ENCODE measurements around the gene G6PC1.

Gene G6PC1

DNA sequence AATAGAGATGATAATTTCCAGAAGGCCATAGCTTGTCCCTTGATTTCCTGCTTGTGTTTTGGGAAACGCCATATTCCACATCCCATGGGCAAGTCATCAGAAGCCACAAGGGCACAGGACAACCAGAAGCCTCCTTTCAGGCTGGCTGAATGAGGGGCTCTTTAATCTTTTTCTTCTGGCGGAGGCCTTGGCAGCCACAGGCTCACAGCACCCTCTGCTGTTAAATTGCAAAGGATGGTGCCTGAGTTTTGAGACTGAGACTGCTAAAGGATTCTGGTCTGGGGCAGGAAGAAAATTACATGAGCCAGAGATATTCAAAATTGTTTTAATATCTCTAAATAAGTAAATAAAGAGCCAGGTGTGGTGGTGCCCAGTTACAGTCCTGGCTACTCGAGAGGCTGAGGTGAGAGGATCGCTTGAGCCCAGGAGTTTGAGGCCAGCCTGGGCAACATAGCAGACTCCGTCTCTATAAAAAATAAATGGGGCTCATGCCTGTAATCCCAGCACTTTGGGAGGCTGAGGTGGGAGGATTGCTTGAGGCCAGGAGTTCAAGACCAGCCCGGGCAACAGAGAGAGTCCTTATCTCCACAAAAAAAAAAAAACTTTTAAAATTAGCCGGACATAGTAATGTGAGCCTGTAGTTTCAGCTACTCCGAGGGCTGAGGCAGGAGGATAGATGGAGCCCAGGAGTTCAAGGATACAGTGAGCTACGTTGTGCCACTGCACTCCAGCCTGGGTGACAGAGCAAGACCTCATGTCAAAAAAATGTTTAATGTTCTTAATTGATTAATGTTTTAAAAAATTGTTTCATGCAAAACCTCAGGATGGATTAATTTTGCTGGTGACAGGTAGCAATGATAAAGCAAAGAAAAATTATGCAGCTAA, 37.4 kb downstream of the G6PC1 start:
- H3K4me3 ChIP-seq (replicated peaks; ENCODE audit: low read depth, low read length): no peak overlapping the region
- peak; percentile 83 for TF ChIP-seq CTCF (IDR thresholded peaks at IDR 0.05; ENCODE audit: low read length, missing control alignments)
- DNase-seq (ENCODE audit: low read depth): peak; percentile 80

- peak; percentile 38 for DNase-seq (ENCODE audit: low read depth)
Observed at GRCh38 chr17:42944211-42944610, 43.6 kb downstream of the G6PC1 start.

GRCh38 chr17:42946812-42947211, 46.2 kb downstream of the G6PC1 start:
- H3K4me3 ChIP-seq (replicated peaks; ENCODE audit: low read depth, low read length): no peak overlapping the region
- no peak for TF ChIP-seq CTCF (IDR thresholded peaks at IDR 0.05; ENCODE audit: low read length, missing control alignments)
- DNase-seq (ENCODE audit: low read depth): no peak

More at GRCh38 chr17:42944211-42944610, 43.6 kb downstream of the G6PC1 start:
- no peak for TF ChIP-seq CTCF (IDR thresholded peaks at IDR 0.05; ENCODE audit: low read length, missing control alignments)
- no peak overlapping the region for H3K4me3 ChIP-seq (replicated peaks; ENCODE audit: low read depth, low read length)

DNA sequence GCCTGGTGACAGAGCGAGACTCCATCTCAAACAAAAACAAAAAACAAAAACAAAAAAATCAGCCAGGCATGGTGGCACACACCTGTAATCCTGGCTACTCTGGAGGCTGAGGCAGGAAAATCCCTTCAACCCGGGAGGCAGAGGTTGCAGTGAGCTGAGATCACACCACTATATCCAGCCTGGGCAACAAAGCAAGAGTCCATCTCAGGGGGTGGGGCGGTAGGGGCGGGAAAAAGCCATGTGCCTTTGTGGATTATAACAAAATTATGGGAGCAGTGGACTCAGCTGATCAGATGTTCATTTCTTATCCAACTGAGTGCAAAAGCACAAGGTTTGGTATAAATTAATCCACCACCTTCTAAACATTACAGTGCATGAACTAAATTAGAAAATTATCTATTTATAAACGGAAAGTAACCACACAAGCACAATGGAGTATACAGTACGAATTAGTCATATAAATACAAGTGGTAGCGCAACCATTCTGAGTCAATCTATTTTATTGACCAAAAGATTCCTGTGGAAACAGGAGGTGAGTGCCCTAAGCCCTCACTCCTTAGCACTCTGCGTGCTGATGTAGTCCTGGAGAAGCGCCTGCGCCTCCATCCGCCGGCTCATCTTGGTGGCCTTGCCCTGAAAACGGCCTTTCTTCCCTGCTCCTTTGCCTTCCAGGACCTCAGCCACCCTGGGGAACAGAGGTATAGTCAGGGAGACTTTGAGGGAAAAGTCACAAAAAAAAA, 49.6 kb downstream of the G6PC1 start:
- TF ChIP-seq CTCF (IDR thresholded peaks at IDR 0.05; ENCODE audit: low read length, missing control alignments): no peak
- no peak overlapping the region for H3K4me3 ChIP-seq (replicated peaks; ENCODE audit: low read depth, low read length)
- no peak for DNase-seq (ENCODE audit: low read depth)

Data from fibroblast of pulmonary artery (primary cell).